GM06990 (cell line): ENCODE results near the gene PAX6.

Source experiments
- DNase-seq: peaks from one replicate; pipeline ENCODE4 v3.0.0-alpha.2; 2011; ENCODE audit not compliant: insufficient read length; ENCODE audit errors: extremely low read depth
- H3K27me3 ChIP-seq: replicated peaks from 2 replicates; pipeline ENCODE4 v1.6.0; 2011; ENCODE audit warnings: low read length; ENCODE audit not compliant: control insufficient read depth, insufficient read depth
- H3K36me3 ChIP-seq: 2 replicates; pipeline ENCODE4 v1.5.1; 2011; ENCODE audit warnings: low read length; ENCODE audit not compliant: control insufficient read depth, insufficient read depth
- H3K4me3 ChIP-seq: replicated peaks from 2 replicates; pipeline ENCODE4 v1.5.1; 2011; ENCODE audit warnings: low read depth, mild to moderate bottlenecking, control low read depth, low read length
- CTCF ChIP-seq: IDR thresholded peaks from 2 replicates; pipeline ENCODE4 v1.5.1; 2011; ENCODE audit warnings: low read length, control low read depth, mild to moderate bottlenecking, inconsistent platforms; ENCODE audit not compliant: insufficient read depth, poor library complexity, severe bottlenecking

Gene PAX6

GRCh38 chr11:31780480-31780971, 30.6 kb downstream of the PAX6 start:
- DNase-seq, result no peak
- Histone ChIP-seq H3K4me3 (no peak overlapping the region), H3K27me3 (no peaks in the 10 kb centered on the region), H3K36me3 (no peaks in the 10 kb centered on the region)
- TF ChIP-seq CTCF, result no peak

- Histone ChIP-seq H3K4me3 (no peak overlapping the region), H3K36me3 (no peaks in the 10 kb centered on the region), H3K27me3 (no peaks in the 10 kb centered on the region)
- no peak for TF ChIP-seq CTCF
- no peak for DNase-seq
Observed at GRCh38 chr11:31780078-31780477, 31.0 kb downstream of the PAX6 start.

DNA sequence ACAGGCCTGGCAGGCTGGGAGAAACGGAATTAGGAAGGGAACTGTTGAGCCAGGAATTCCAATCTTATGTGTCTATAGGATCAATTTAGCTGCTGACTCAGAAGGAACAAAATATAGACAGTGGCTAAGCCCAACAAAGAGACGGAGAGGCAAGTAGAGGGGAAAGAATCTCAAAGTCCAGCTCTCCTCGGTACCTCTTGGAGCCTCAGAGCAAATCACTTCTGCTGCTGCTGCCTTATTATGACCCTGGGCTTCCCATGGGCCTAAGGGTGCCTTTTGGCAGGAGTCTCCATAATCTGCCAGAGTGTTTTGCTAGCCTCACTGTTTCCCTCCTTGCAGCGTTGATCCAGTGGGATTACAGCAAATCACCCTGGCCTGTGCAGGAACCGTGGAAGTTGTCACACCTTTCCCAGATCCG, 31.7 kb downstream of the PAX6 start:
- H3K4me3 ChIP-seq, result no peak overlapping the region
- no peak for DNase-seq

DNA sequence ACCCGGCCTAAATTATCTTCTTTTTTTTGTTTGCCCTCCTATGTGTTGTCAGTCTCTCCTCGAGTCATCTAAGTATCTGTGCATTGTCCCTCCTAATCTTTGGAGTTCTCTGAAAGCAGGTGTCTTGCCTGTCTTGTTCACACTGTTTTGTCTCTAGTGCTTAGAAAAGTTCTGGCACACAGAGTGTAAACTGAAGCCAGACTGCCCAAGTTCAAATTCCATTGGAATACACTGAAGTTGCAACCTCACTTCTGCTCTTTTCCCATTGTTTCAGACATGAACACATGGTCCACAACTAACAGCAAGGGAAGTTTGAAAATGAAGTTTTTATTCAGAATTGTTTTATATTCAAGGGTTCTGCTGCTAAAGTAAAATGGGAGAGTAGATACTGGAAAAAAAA, 38.7 kb downstream of the PAX6 start:
- Histone ChIP-seq H3K36me3 (no peaks in the 10 kb centered on the region), H3K4me3 (no peak overlapping the region), H3K27me3 (no peaks in the 10 kb centered on the region)
- TF ChIP-seq CTCF, result no peak
- no peak for DNase-seq

More for the DNA sequence above, 31.7 kb downstream of the PAX6 start:
- Histone ChIP-seq H3K36me3 (no peaks in the 10 kb centered on the region), H3K27me3 (no peaks in the 10 kb centered on the region)
- TF ChIP-seq CTCF, result no peak

GRCh38 chr11:31770011-31770700, 41.0 kb downstream of the PAX6 start:
- TF ChIP-seq CTCF, result no peak
- H3K4me3 ChIP-seq, result no peak overlapping the region
- H3K36me3 ChIP-seq, result no peaks in the 10 kb centered on the region
- no peak for DNase-seq
- H3K27me3 ChIP-seq, result no peaks in the 10 kb centered on the region
